ENCODE measurements around the gene KANSL1. TPM values are rescaled to one million over a fixed set of nuclear protein-coding genes. Genes with fewer than 3 reads are reported as not detected.

KANSL1 gene
- total and polyA plus RNA-seq, 8 donors, result 24.6 to 86.6 (median 48.2) TPM

DNA sequence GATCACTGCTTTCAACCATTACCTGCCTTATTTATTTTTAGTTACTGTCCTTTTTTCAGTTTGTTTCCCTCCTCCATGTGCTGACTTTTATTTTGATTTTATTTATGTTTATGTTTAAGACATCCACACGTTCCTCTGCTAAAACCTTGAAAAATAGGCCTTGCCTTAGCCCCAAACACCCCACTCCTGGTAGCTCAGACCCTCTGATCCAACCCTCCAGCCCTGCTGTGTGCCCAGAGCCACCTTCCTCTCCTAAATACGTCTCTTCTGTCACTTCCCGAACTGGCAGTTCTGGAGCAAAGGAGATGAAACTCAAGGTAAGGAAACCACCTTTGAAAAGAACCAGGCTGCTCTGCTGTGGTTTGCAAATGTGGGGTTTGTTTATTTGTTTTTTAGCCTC is 203.5 kb downstream of the KANSL1 start:
- Histone ChIP-seq H3K36me3 (no peaks in the 10 kb centered on the region), H3K9me3 (no peaks in the 10 kb centered on the region), H3K4me3 (no peak overlapping the region), H3K27ac (no peak overlapping the region), H3K4me1 (no peaks in the 10 kb centered on the region), H3K27me3 (no peaks in the 10 kb centered on the region)
- FAIRE-seq, result no peak
- DNase-seq, result no peak
- 76 to 94% methylated on average over 3 of the region's 3 CpGs for WGBS, 2 donors
- no peak for TF ChIP-seq CTCF (IDR thresholded peaks at IDR 0.05)
- intact Hi-C loops (cut with DNase I), result no loop called here
- ATAC-seq, result no peak

GRCh38 chr17:45987706-45988105 is 205.5 kb downstream of the KANSL1 start:
- intact Hi-C loops (cut with DNase I), result no loop called here
- Histone ChIP-seq H3K4me3 (no peak overlapping the region), H3K27ac (no peak overlapping the region), H3K27me3 (no peaks in the 10 kb centered on the region), H3K36me3 (no peaks in the 10 kb centered on the region), H3K9me3 (no peaks in the 10 kb centered on the region), H3K4me1 (no peaks in the 10 kb centered on the region)
- DNase-seq (no peak), FAIRE-seq (no peak), ATAC-seq (no peak)
- no peak for TF ChIP-seq CTCF (IDR thresholded peaks at IDR 0.05)
- 87 to 99% methylated on average over 5 of the region's 5 CpGs for WGBS, 2 donors

GRCh38 chr17:45986056-45986455 is 207.2 kb downstream of the KANSL1 start:
- no peak for ATAC-seq

DNA sequence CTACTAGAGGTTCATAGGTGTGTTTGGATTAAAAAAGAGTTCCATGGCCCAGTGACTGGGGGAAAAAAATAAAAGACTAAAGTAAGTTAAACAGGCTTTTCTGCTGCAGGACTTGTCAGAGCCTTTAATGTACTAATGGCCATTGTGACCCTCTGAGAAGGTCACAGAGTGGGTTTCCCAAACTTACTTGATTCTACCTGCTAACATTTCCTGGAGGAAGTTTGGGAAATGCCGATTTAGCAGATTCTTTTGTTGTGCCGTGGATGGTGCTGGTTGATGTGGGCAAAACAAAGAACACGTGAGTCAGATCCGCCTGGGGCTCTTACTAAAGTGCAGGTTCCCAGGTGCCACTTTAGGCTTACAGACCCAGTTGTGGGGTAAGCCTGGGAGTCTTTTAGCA is 207.8 kb downstream of the KANSL1 start:
- WGBS, 2 donors, result 87 to 93% methylated on average over 4 of the region's 4 CpGs
- no peak for FAIRE-seq
- no peak for DNase-seq
- intact Hi-C loops (cut with DNase I), result no loop called here
- ATAC-seq, result no peak
- Histone ChIP-seq H3K36me3 (no peaks in the 10 kb centered on the region), H3K9me3 (no peaks in the 10 kb centered on the region), H3K27ac (no peak overlapping the region), H3K27me3 (no peaks in the 10 kb centered on the region), H3K4me1 (no peaks in the 10 kb centered on the region), H3K4me3 (no peak overlapping the region)
- TF ChIP-seq CTCF (IDR thresholded peaks at IDR 0.05), result no peak

More at GRCh38 chr17:45986056-45986455, 207.2 kb downstream of the KANSL1 start:
- no peaks in the 10 kb centered on the region for H3K9me3 ChIP-seq
- no peaks in the 10 kb centered on the region for H3K4me1 ChIP-seq
- 80 to 84% methylated on average over 4 of the region's 4 CpGs for WGBS, 2 donors
- H3K4me3 ChIP-seq, result no peak overlapping the region
- DNase-seq (no peak), FAIRE-seq (no peak)
- TF ChIP-seq CTCF (IDR thresholded peaks at IDR 0.05), result no peak
- no peaks in the 10 kb centered on the region for H3K36me3 ChIP-seq
- no peaks in the 10 kb centered on the region for H3K27me3 ChIP-seq
- intact Hi-C loops (cut with DNase I), result no loop called here
- no peak overlapping the region for H3K27ac ChIP-seq

- ATAC-seq (no peak), DNase-seq (no peak), FAIRE-seq (no peak)
- 82 to 88% methylated on average over 5 of the region's 5 CpGs for WGBS, 2 donors
- Histone ChIP-seq H3K9me3 (no peaks in the 10 kb centered on the region), H3K36me3 (no peaks in the 10 kb centered on the region), H3K4me1 (no peaks in the 10 kb centered on the region), H3K4me3 (no peak overlapping the region), H3K27me3 (no peaks in the 10 kb centered on the region), H3K27ac (no peak overlapping the region)
- intact Hi-C loops (cut with DNase I), result no loop called here
- no peak for TF ChIP-seq CTCF (IDR thresholded peaks at IDR 0.05)
Measured at GRCh38 chr17:45984368-45984767, 208.9 kb downstream of the KANSL1 start.

All from pancreas (tissue), 10 donors.